Stimulated activated naive CD4-positive, alpha-beta T cell (primary cell): Measurements from ENCODE around the gene EBF3.

ENCODE experiments used
- DNase-seq, 6 experiments: peaks; one replicate each; lab custom pipeline; 2025; lab: John Stamatoyannopoulos, UW

The EBF3 gene

GRCh38 chr10:129796710-129797420 lies 167.2 kb downstream of the EBF3 start:
- DNase-seq, result no peak

GRCh38 chr10:129793996-129794395 lies 170.1 kb downstream of the EBF3 start:
- DNase-seq, result no peak

- DNase-seq, result no peak
These were observed 170.6 kb downstream of the EBF3 start for GRCh38 chr10:129793479-129793878.

GRCh38 chr10:129792864-129793263 lies 171.2 kb downstream of the EBF3 start:
- DNase-seq, result no peak

- no peak for DNase-seq
These were observed 171.9 kb downstream of the EBF3 start for GRCh38 chr10:129792141-129792540.

- DNase-seq, result no peak
These were observed 173.2 kb downstream of the EBF3 start for GRCh38 chr10:129790715-129791446.

- no peak for DNase-seq
These were observed 175.9 kb downstream of the EBF3 start for GRCh38 chr10:129788215-129788614.

GRCh38 chr10:129787557-129787956 lies 176.5 kb downstream of the EBF3 start:
- no peak for DNase-seq

- DNase-seq, result no peak
These were observed 177.9 kb downstream of the EBF3 start for GRCh38 chr10:129786216-129786615.

GRCh38 chr10:129785536-129785981 lies 178.5 kb downstream of the EBF3 start:
- no peak for DNase-seq
